Right ventricle myocardium inferior (tissue), 1 donor: Measurements from ENCODE around the gene DDX39A. TPM values are rescaled to one million over a fixed set of nuclear protein-coding genes. Genes with fewer than 3 reads are reported as not detected.

Experiments
- ATAC-seq: fragments of 200-7000 bp; cut with Tn5 transposase; one replicate; pipeline ENCODE4 v1.9.1; 2020; ENCODE audit warnings: mild to moderate bottlenecking, moderate library complexity
- DNase-seq: peaks from one replicate; pipeline ENCODE4 v3.0.0; 2021; ENCODE audit errors: missing footprints
- intact Hi-C: fragments of 100-400 bp; cut with DNase I; formaldehyde crosslinking; loops from one replicate; pipeline ENCODE4 v1.11.0; 2022
- total RNA-seq: library from RNA; stranded (reverse); fragmentation: NEBNext Ultra II Directional; extraction: Animal tissue kit (Norgen Biotek cat#: 25700); gene quantifications from one replicate; pipeline ENCODE4 v1.2.1, GENCODE V29; 2021
- donor health status: DM: no; HTN: yes; CAD: no; lungs with severe emphysema.

The DDX39A gene
- total RNA-seq, 1 donor from 2014 or later = 32.2 TPM

DNA sequence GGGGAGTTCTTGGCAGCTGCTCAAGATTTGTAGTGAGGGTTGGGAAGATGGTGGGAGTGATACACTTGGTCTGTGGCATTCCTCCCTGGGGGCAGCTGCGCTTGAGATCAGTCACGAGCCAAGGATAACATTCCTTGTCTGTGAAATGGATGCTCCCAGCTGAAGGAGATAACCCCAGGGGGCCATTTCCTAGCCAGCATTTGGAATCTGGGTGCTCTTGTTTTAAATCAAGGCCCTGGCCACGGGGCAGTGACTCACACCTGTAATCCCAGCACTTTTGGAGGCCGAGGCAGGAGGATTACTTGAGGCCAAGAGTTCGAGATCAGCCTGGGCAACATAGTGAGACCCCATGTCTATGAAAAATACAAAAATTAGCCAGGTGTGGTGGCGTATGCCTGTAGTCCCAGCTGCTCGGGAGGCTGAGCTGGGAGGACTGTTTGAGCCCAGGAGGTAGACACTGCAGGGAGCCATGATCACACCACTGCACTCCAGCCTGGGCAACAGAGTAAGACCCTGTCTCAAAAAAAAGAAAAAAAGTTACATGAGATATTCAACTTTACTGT is 18.5 kb upstream of the DDX39A start:
- ATAC-seq (no peak), DNase-seq (no peak)
- intact Hi-C loops = no loop called here

- ATAC-seq = no peak
- no peak for DNase-seq
- intact Hi-C loops = no loop called here
Observed at GRCh38 chr19:14435320-14436050, 16.3 kb upstream of the DDX39A start.

- ATAC-seq (peak; percentile 65), DNase-seq (peak; percentile 73)
- intact Hi-C loops = no loop called here
Observed at GRCh38 chr19:14434543-14435319, 15.6 kb upstream of the DDX39A start.

DNA sequence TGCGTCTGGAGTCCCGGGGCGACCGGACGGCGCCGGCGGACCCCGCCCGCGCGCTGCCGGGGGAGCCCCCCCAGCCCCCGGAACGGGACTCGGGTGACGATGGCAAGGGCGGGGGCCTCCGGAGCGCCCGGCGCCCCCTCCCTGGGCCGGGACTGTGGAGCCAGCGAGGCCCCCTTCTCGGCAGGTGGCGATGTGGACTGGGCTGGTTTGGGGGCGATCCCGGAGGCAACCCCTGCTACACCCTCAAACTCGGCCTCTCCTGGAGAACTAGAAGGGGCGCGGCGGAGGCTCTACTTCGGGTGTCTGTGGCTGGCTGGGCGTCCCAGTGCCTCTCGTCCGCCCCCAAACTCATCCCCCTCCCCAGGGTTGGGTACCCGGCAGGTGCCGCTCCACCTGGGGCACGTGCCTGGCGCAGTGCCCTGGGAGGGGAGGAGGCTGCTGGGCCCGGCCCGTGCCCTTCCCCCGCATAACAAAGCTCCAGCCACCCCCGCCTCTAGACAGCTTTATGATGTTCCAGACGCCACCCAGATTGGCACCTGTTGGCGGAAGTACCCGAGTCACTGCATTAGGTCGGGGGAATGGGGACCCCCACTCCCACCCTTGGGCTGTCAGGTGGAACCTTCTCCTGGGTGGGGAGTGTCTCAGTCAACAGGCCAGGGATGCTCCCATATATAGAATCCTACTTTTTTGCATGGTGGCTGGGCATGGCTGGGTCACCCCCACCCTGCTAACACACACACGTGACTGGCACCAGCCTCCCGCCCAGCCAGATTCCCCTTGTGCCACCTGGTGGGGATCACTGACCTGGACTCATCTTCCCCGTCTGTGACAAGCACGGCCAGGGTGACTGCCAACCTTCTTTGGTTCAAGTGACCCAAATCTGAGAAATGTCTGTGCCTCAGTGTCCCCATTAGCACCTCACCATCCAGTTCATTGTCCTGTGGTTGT is 14.7 kb upstream of the DDX39A start:
- intact Hi-C loops = no loop called here
- ATAC-seq = peak; percentile 18

DNA sequence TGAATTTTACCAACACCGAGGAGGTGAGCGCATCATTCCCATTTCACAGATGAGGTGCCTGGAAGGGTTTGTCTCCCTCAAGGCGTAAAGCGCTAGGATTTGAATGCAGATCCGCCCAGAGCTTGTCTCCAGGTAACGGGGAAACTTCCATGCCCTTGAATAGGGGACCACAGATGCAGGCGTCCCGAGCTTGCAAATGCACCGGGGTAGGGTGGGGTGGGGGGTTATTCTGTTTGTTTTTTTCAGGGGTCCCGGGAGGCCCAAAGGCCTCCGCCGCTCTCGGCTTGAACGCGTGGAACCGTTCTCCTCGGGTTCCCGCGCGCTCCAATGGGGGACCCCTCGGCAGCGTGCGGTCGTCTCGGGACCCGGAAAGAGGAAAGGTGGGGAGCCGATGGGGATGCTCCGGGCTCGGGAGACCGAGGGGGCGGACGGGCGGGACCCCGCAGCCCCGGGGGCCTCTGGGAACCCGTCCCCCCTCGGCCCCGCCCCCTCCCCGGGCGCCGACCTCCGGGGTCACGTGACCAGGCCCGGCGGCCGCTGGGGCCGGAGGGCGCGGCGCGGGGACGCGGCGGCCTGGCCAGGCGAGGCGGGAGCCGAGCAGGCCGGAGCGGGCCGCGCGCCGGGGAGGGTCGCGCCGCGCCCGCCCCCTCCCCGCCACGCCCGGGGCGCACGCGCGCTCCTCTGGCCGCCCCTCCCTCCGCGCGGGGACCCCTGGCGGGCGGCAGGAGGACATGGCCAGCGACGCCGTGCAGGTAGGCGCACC is 13.8 kb upstream of the DDX39A start, which contains the start of gene PKN1:
Gene PKN1 (plus strand): TSS at position 516 of the 763 bp plus-strand sequence. CDS start 216 bp downstream, at position 732.
- intact Hi-C loops = no loop called here

More for the DNA sequence above, 14.7 kb upstream of the DDX39A start:
- peak; percentile 69 for DNase-seq

DNA sequence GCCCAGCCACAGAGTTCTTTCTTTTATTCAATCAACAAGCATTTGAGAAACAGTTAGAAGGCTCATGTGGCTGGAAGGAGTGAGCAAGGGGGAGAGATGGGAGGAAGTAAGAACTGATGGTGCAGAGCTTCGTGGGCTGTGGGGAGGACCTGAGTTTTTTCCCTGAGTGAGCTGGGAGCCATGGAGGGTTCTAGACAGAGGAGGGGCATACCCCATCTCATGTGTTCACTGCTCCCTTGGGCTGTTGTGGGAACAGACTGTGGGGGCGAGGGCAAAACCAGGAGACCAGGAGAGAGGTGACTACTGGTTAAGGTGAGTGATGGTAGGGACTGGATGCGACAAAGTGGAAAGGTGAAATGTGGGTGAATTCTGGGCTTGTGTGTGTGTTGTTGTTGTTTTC is 11.6 kb upstream of the DDX39A start:
- intact Hi-C loops = no loop called here
- ATAC-seq (no peak), DNase-seq (no peak)

More for the DNA sequence above, 13.8 kb upstream of the DDX39A start, which contains the start of gene PKN1:
- ATAC-seq (peak; percentile 69), DNase-seq (peak; percentile 86)

- ATAC-seq = no peak
- peak; percentile 25 for DNase-seq
- intact Hi-C loops = no loop called here
Observed at GRCh38 chr19:14428882-14429416, 9.8 kb upstream of the DDX39A start.

DNA sequence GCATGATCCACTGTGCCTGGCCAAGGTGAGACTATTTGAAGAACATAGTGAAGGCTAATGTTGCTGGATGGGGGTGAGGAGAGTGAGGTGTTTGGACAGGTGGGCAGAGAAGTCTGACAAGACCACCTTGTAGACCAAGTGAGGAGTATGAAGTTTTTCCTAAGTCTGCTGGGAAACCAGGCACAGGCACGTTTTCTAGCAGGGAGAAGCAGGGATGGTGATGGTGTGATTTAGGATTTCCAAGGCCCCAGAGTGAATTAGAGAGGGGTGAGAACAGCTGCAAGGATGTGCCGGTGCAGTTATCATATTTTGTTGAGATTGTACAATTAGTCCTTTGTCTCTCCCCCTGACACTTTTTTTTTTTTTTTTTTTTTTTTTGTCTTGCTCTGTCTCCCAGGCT is 8.3 kb upstream of the DDX39A start:
- intact Hi-C loops = no loop called here
- ATAC-seq (no peak), DNase-seq (no peak)

DNA sequence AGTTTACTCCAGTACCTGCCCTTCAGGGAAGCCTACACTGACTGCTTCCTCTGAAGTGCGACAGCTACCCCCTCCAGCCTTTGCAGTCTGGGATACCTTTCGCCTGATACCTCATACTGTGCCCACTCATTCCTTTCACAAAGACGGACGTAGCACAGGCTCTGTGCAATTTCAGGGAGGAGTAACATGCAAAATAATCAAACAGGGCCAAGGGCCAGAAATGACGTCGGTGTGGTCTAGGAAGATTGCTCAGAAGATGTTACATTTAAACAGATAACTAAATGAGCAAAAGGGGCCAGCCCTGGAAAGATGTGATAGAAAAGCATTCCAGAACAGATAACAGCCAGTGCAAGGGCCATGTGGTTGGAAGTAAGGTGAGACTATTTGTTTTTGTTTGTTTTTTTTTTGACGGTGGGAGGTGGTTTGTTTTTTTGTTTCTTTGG is 6.6 kb upstream of the DDX39A start:
- no peak for DNase-seq
- no peak for ATAC-seq
- intact Hi-C loops = no loop called here

DNA sequence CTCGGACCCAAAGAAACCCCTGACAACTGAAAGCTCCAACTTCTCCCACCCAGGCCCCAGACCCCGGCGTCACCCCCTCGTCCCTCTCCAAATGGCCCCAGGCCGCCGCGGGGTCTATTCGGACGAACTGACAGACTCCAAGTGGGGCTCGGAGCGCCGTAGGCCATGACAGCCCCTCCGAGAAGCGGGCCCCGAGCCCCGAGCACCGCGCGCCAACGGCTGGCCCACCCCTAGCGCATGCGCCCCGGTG is 360 bp downstream of the DDX39A start:
- ATAC-seq (peak; percentile 81), DNase-seq (peak; percentile 90)
- intact Hi-C loops = no loop called here

- intact Hi-C loops = no loop called here
- DNase-seq (peak; percentile 34), ATAC-seq (no peak)
Observed at GRCh38 chr19:14416817-14417231, 2.3 kb downstream of the DDX39A start.

- ATAC-seq = no peak
- intact Hi-C loops = no loop called here
- peak; percentile 15 for DNase-seq
Observed at GRCh38 chr19:14414926-14415690, 4.0 kb downstream of the DDX39A start.

DNA sequence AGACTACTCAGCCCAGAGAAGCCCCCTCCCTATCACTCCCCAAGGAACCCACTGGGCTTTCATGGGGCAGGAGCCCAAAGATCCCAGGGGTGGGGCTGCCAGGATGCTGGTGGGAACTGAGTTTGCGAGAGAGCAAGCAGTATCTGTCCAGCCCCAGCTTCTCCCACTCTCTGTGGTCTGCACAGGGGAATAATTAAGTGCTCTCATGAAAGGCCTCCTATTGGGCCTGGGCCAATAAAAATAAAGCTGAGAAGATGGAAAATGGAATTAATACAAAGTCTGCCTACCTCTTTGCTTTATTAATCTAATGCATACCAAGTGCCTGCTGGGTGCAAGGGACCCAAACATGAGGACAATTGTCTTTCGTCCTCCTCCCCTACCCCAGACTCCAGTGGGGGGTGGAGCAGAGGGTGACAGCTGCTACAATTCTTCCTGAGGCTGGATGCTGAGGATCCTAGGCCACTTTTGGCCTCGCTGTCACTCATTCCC is 5.4 kb downstream of the DDX39A start:
- DNase-seq = no peak
- ATAC-seq = no peak
- intact Hi-C loops = no loop called here

DNA sequence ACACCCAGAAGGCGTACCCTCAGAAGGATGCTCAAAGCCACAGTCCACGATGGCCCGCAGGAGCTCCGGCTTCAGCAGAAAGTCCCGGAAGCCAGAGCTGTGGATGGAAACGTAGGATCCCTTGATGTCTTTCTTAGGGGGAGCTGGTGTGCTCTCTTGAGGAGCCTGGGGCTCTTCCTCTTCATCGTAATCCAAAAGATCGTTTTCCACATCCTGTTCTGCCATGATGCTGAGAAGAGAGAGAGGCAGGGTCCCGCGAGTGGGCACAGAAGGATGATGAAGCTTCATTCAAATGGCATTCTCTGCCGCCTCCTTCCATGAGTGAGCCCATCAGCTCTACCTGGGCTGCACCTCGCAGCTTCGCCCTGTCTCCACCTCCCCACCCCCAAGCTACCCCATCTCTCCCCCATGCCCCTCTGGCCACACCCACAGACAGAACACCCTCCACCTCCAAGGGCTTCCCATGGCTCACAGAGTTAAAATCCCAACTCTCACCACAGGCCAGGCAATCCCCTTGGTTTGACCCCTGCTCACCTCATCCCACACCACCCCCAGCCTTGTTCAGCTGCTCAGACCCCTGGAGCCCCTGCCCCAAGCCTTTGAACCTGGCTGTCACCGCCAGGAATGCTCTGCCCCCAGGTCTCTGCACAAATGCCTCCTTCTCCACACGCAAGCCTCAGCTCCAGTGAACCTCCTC is 6.0 kb downstream of the DDX39A start:
- intact Hi-C loops = no loop called here
- ATAC-seq = no peak
- no peak for DNase-seq

DNA sequence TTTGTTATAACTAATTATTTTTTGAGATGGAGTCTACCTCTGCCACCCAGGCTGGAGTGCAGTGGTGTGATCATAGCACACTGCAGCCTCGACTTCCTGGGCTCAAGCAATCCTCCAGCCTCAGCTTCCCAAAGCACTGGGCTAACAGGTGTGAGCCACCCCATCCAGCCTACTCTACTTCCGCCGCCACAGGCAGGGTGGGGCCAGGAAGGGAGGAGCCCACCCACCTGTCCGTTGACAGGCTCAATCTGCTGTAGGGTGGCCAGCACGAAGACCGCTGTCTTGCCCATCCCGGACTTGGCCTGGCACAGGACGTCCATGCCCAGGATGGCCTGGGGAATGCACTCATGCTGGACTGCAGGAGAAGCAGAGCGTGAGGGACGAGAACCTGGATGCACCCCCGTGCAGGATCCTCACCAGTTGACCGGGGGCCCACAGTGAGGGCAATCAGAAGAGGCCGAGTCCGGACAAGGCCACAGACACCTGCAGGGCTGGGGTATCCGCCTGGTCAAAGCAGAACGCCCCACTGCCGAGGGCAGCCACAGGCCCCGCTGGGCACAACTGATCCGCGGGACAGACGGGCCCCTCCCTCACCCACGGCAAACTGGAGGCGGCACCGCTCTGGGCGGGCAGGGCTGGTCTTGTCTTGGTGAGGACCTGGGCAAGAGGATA is 6.7 kb downstream of the DDX39A start:
- intact Hi-C loops = no loop called here
- DNase-seq = no peak
- no peak for ATAC-seq

DNA sequence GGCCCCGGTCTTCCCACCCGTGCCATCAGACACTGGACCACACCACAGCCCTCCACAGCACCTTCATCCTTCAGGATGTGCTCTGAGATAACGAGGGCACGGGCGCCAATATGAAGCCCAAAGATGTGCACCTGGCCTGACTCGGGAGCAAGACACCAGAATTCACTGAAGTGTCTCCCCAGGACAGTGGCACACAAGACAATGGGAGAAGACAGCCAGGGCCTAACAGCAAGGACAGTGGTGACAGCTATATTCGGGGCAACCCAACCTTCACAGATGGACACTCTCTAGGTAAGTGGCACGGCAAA is 7.2 kb downstream of the DDX39A start:
- intact Hi-C loops = no loop called here
- ATAC-seq (no peak), DNase-seq (no peak)
